RCC 7860 (cell line): ENCODE data around the gene RPL32.
"Not testable (repeated sequence)": the region's sequence is repeated elsewhere in the genome, so short reads cannot be mapped to it uniquely, and the experiment has no call there.

Experiments used
- DNase-seq: peaks from one replicate; pipeline ENCODE4 v3.0.0-alpha.2; 2015; ENCODE audit warnings: low spot score
- FAIRE-seq: peaks from 2 replicates; lab custom pipeline; 2012; peaks lifted over from hg19 to GRCh38; lab: Jason Lieb, UNC

RPL32 gene

DNA sequence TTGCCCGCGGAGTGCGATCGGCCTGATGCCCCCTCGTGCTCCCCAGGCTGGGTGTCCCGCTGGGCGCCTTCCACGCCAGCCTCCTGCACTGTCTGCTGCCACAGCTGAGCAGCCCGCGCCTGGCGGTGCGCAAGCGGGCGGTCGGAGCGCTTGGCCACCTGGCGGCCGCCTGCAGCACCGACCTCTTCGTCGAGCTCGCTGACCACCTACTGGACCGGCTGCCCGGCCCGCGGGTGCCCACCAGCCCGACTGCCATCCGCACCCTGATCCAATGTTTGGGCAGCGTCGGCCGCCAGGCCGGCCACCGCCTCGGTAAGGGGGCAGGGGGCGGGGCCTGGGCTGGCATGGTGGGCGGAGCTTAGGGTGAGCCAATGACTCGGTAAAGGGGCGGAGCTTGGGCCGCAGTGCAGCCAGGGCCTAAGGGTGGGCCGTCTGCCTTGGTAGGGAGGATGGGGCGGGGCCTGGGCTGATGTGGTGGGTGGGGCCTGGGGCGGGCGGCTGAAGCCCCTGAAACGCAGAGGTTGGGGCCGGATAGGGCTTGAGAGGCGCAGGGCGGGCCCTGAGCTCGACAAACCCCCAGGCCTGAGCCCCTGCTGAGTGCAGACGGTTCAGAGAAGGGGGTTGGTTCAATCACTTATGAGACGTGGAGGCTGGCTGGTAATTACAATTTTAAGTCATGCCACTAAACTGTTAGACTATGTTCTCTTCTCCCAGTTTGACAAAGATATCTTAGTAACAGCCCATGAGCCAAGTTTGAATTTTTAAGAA is 31.2 kb downstream of the RPL32 start:
- no peak for FAIRE-seq
- DNase-seq, result peak; percentile 55

- no peak for FAIRE-seq
- no peak for DNase-seq
Measured at GRCh38 chr3:12809435-12809834, 31.9 kb downstream of the RPL32 start.

DNA sequence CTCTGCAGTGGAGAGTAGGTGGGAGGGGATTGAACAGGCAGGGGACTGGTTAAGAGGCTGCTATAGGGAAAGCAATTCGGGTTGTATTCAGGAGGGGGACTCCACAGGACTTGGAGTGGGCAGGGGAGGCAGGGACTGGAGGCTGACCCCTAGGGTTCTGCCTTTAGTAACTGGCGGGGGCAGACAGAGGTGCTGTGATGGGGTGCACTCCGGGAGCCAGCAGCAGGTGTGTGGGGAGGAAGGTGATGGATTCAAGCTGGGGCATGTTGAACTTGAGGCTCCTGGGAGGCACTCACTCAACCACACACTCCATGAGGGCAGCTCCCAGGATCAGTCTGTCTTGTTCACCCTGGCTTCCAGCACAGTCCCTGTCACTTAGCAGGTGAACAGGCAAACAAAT is 32.4 kb downstream of the RPL32 start:
- DNase-seq (no peak), FAIRE-seq (no peak)

- FAIRE-seq (no peak), DNase-seq (no peak)
Measured at GRCh38 chr3:12808587-12808986, 32.8 kb downstream of the RPL32 start.

DNA sequence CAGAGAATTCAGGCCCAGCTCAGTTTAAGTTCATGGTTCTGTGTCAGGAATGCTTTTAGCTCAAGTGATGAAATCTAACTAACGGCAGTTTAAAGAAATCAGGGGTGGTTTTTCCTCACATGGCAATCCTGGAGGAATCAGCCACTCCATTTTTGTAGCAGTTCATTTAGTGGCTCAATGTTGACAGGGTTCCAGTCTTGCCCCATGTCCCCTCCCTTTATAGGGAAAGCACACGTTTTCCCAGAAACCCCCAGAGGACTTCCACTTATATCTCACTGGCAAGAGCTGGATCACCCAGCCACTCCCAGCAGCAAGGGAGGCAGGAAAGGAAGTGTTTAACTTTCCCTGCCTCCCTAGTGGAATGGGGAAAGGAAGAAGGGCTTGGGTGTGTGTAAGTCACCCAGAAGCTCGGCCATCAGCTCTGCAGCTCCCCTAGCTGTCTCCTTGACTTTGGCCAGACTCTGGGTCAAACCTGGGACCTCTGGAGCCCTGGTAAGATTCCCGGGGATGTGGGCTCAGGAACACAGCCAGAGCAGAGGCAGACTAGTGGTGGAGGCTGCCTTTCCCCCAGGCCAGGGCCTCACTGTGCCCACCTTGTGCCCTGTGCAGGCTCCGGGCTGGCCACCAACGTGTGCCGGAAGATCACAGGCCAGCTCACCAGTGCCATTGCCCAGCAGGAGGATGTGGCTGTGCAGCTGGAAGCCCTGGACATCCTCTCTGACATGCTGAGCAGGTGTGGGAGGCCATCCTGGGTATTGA is 33.6 kb downstream of the RPL32 start:
- FAIRE-seq (no peak), DNase-seq (no peak)

GRCh38 chr3:12807066-12807465 is 34.3 kb downstream of the RPL32 start:
- no peak for FAIRE-seq

DNA sequence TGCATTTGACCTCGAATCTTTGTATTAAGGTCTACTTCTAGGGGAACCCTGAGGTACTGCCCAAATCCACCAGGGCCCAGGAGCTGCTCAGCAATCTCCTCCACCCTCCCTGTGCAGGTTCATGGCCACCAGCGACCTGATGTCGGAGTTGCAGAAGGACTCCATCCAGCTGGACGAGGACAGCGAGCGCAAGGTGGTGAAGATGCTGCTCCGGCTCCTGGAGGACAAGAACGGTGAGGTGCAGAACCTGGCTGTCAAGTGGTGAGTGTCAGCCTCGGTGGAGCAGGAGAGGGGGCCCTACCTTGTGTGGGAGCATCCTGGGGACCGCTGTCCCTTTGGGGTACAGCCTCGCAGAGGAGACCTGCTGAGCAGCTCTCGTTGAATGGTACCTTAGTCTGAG is 38.0 kb downstream of the RPL32 start:
- DNase-seq, result no peak
- FAIRE-seq, result no peak

More at GRCh38 chr3:12807066-12807465, 34.3 kb downstream of the RPL32 start:
- no peak for DNase-seq

DNA sequence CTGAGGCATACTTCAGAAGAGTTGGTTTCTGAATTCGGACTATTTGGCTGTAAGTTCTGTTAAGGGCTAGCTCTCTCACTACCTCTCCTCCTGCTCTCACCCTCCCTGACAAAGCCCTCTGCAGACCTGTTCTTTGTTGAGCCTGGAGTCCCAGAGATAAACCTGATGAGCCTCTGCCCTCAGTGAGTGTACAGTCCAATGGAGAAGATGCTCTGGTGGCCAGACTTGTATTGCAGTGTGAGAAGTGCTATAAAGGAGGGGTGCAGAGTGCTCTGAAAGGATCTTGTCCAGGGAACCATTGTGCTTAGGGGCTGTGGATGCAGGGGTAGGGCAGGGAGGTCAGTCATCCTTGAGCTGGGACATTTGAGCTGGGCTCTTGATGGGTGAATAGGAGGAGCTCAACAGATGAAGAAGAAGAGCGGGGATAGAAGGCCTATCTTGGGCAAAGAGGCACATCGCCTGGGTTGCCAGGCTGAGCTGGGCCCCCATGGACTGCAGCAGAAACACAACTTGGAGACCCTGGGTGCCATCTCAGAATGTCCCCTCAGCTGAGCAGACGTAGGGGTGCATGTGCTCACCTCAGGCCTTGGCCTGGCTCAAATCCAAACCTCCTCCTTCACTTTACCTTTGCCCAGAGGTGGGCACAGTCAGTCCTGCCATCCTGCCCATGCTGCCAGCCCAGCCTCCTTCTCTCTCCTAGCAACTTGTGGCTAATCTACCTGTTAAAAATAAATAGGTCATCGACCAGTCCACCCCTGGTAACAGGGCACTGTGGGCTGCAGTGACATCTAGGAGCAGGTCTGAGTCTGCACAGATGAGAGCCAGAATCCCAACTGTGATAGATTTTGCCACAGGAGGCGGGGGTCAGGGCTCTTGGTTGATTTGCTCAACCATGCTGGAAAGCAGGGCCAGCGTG is 41.6 kb downstream of the RPL32 start:
- FAIRE-seq, result no peak
- DNase-seq, result no peak

- DNase-seq (no peak), FAIRE-seq (no peak)
Measured at GRCh38 chr3:12798559-12799179, 42.7 kb downstream of the RPL32 start.

- no peak for FAIRE-seq
- DNase-seq, result no peak
Measured at GRCh38 chr3:12797892-12798558, 43.3 kb downstream of the RPL32 start.

- no peak for DNase-seq
- no peak for FAIRE-seq
Measured at GRCh38 chr3:12797124-12797891, 44.1 kb downstream of the RPL32 start.

GRCh38 chr3:12796171-12797123 is 44.9 kb downstream of the RPL32 start, which contains the start of gene CAND2:
Gene CAND2, plus strand, starts transcription at chr3:12796680. Its CDS starts 41 bp downstream, at chr3:12796721.
- FAIRE-seq (no peak), DNase-seq (no peak)

- DNase-seq (no peak), FAIRE-seq (no peak)
Measured at GRCh38 chr3:12793701-12794100, 47.7 kb downstream of the RPL32 start.

GRCh38 chr3:12791430-12791829 is 49.9 kb downstream of the RPL32 start:
- no peak for DNase-seq
- FAIRE-seq, result no peak

- not testable (repeated sequence) for FAIRE-seq, DNase-seq
Measured at GRCh38 chr3:12787967-12788690, 53.2 kb downstream of the RPL32 start.

GRCh38 chr3:12787346-12787745 is 54.0 kb downstream of the RPL32 start:
- DNase-seq, FAIRE-seq: not testable (repeated sequence)

DNA sequence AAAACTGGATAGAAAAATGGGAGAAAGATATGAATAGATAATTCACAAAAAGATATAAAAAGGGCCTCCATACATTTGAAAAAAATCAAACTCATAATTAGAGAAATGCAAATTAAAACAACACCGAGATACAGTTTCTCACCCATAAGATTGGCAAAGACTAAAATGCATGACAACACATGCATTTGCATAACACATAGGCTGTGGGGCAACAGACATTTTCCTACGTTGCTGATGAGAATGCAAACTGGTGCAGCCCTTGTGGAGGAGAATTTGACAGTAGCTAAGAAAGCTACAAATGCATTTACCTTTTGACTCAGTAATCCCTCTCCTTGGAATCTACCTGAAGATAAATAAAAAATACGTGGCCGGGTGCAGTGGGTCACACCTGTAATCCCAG is 56.3 kb downstream of the RPL32 start:
- no peak for DNase-seq
- FAIRE-seq, result no peak
